Activated CD4-positive, alpha-beta T cell treated with anti-CD3 and anti-CD28 coated beads, Interleukin-2, amount 10 ng/mL, durations not matched to agents 7 days and 5 days (primary cell): Measurements from ENCODE around the gene DNMT1. TPM values are rescaled to one million over a fixed set of nuclear protein-coding genes. Genes with fewer than 3 reads are reported as not detected.

Source experiments
- CTCF ChIA-PET: fragments of 350-600 bp; sonication (Branson Sonifier 250); formaldehyde crosslinking; loops from one replicate; lab custom pipeline; 2021; ENCODE audit warnings: antibody characterized with exemption; lab: Charles Lee
- POLR2A ChIA-PET: fragments of 350-600 bp; sonication (Branson Sonifier 250); formaldehyde crosslinking; loops from one replicate; lab custom pipeline; 2021; ENCODE audit warnings: antibody characterized with exemption; lab: Charles Lee
- DNase-seq: peaks from one replicate; pipeline ENCODE4 v3.0.0-alpha.2; 2020
- H3K27ac Mint-ChIP-seq: one replicate; pipeline ENCODE4 v1.8.0; 2021; ENCODE audit warnings: mild to moderate bottlenecking, moderate library complexity, mixed read lengths
- H3K27me3 Mint-ChIP-seq: one replicate; pipeline ENCODE4 v1.8.0; 2021; ENCODE audit warnings: mixed read lengths
- H3K36me3 Mint-ChIP-seq: one replicate; pipeline ENCODE4 v1.8.0; 2021; ENCODE audit warnings: low read depth, mixed read lengths
- H3K4me1 Mint-ChIP-seq: one replicate; pipeline ENCODE4 v1.8.0; 2021; ENCODE audit warnings: mixed read lengths
- H3K4me3 Mint-ChIP-seq: one replicate; pipeline ENCODE4 v1.8.0; 2021; ENCODE audit warnings: mild to moderate bottlenecking, moderate library complexity, mixed read lengths
- H3K9me3 Mint-ChIP-seq: one replicate; pipeline ENCODE4 v1.8.0; 2021; ENCODE audit warnings: mixed read lengths
- total RNA-seq, 2 experiments: library from RNA; stranded (reverse); gene quantifications; one replicate each; pipeline ENCODE4 v1.2.3, GENCODE V29; 2021

Gene DNMT1
- total RNA-seq, 2 experiments from 2014 or later: 375 to 404 TPM

DNA sequence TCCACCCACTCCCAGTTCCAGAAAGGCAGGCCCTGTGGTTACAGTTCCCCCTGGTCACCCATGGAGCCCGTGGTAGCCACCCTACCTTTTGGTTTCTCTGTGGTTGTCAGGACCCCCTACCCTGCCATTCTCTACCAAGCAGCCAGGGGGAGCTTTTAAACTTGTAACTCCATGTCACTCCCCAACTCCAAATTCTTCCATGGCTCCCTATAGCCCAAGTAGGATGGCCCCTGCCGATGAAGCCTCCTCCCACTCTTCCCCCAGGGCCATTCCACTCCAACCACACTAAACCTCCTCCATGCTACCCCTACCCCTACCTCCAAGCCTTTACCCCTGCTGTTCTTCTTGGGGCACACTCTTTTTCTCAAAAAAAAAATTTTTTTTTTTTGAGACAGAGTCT, 34.2 kb upstream of the DNMT1 start:
- peak overlapping the region; percentile 25 for H3K27ac Mint-ChIP-seq
- H3K9me3 Mint-ChIP-seq: no peaks in the 10 kb centered on the region
- peaks cover 13% of the 10 kb centered on the region for H3K4me1 Mint-ChIP-seq
- H3K4me3 Mint-ChIP-seq: peak overlapping the region; percentile 63
- DNase-seq: peak; percentile 57
- no peaks in the 10 kb centered on the region for H3K36me3 Mint-ChIP-seq
- ChIA-PET CTCF (interaction anchor here (1.0 to 5.5 kb wide), 9 partner anchors 9 to 109 kb away, joined by 3 to 18 read pairs (median 3); no protein-coding TSS in a partner anchor), POLR2A (interaction anchor here (1.1 kb wide), 1 partner anchor 21 kb away, joined by 3 read pairs; no protein-coding TSS in a partner anchor)
- no peaks in the 10 kb centered on the region for H3K27me3 Mint-ChIP-seq

GRCh38 chr19:10228393-10228792, 33.6 kb upstream of the DNMT1 start:
- Mint-ChIP-seq H3K36me3 (no peaks in the 10 kb centered on the region), H3K4me3 (no peak overlapping the region), H3K27me3 (no peaks in the 10 kb centered on the region), H3K9me3 (no peaks in the 10 kb centered on the region), H3K4me1 (peaks cover 13% of the 10 kb centered on the region), H3K27ac (no peak overlapping the region)
- DNase-seq: no peak
- CTCF ChIA-PET: interaction anchor here (0.9 to 5.5 kb wide), 10 partner anchors 9 to 108 kb away, joined by 3 to 18 read pairs (median 3); no protein-coding TSS in a partner anchor
- POLR2A ChIA-PET: interaction anchor here (1.1 kb wide), 1 partner anchor 22 kb away, joined by 3 read pairs; no protein-coding TSS in a partner anchor

GRCh38 chr19:10227026-10227971, 32.5 kb upstream of the DNMT1 start:
- no peaks in the 10 kb centered on the region for H3K27me3 Mint-ChIP-seq
- ChIA-PET POLR2A (no interaction called here), CTCF (interaction anchor here (0.6 to 5.5 kb wide), 8 partner anchors 8 to 107 kb away, joined by 3 to 18 read pairs (median 3); no protein-coding TSS in a partner anchor)
- no peak overlapping the region for H3K4me3 Mint-ChIP-seq
- no peak overlapping the region for H3K27ac Mint-ChIP-seq
- H3K4me1 Mint-ChIP-seq: peaks cover 13% of the 10 kb centered on the region
- no peaks in the 10 kb centered on the region for H3K36me3 Mint-ChIP-seq
- DNase-seq: no peak
- no peaks in the 10 kb centered on the region for H3K9me3 Mint-ChIP-seq

DNA sequence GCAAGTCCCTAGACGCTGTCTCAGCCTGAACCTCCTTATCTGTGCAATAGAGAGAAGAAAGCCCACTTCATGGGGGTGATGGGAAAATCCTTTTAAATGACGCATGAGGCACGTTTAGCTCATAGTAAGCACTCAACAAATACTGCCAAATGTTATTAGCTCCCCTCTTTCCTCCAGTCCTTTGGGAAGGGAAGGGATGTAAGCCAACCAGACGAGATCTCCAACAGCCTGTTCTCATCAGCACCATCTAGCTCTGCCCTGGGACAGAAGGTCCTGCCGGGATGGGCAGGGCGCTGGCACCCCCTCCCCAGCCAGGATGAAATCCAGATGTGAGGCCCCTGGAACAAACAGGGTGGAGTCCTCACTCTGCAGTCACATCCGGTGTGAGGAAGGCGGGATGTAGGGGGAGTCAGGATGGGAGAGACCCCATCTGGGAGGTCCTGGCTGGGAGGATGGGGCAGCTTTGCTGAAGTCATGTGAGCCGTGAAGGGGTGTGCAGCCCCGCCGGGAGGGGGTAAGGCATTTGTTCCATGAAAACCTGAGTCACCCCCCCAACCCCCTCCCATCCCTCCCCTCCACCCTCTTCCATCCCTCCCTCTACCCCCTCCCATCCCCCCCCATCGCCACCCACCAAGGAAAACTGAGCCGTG, 31.7 kb upstream of the DNMT1 start:
- Mint-ChIP-seq H3K9me3 (no peaks in the 10 kb centered on the region), H3K4me3 (no peak overlapping the region), H3K4me1 (peaks cover 11% of the 10 kb centered on the region), H3K27me3 (no peaks in the 10 kb centered on the region), H3K27ac (no peak overlapping the region), H3K36me3 (no peaks in the 10 kb centered on the region)
- DNase-seq: no peak
- POLR2A ChIA-PET: no interaction called here
- CTCF ChIA-PET: interaction anchor here (0.5 to 5.5 kb wide), 10 partner anchors 7 to 285 kb away, joined by 3 to 18 read pairs (median 3); partner anchors contain the start of gene EIF3G

GRCh38 chr19:10226021-10226375, 31.2 kb upstream of the DNMT1 start:
- Mint-ChIP-seq H3K4me1 (peaks cover 11% of the 10 kb centered on the region), H3K36me3 (no peaks in the 10 kb centered on the region), H3K9me3 (no peaks in the 10 kb centered on the region), H3K4me3 (no peak overlapping the region), H3K27ac (no peak overlapping the region), H3K27me3 (no peaks in the 10 kb centered on the region)
- CTCF ChIA-PET: interaction anchor here (0.5 to 5.5 kb wide), 6 partner anchors 10 to 285 kb away, joined by 3 to 18 read pairs (median 4); partner anchors contain the start of genes CDC37 and EIF3G
- DNase-seq: no peak
- POLR2A ChIA-PET: no interaction called here

- H3K9me3 Mint-ChIP-seq: no peaks in the 10 kb centered on the region
- CTCF ChIA-PET: no interaction called here
- POLR2A ChIA-PET: no interaction called here
Measured at GRCh38 chr19:10224337-10224736, 29.6 kb upstream of the DNMT1 start.

GRCh38 chr19:10223488-10224213, 28.9 kb upstream of the DNMT1 start:
- Mint-ChIP-seq H3K27ac (no peak overlapping the region), H3K36me3 (no peaks in the 10 kb centered on the region), H3K9me3 (no peaks in the 10 kb centered on the region), H3K4me1 (peaks cover 4% of the 10 kb centered on the region), H3K27me3 (no peaks in the 10 kb centered on the region), H3K4me3 (no peak overlapping the region)
- POLR2A ChIA-PET: no interaction called here
- no peak for DNase-seq
- CTCF ChIA-PET: interaction anchor here (0.6 to 2.8 kb wide), 5 partner anchors 10 to 168 kb away, joined by 3 to 10 read pairs (median 4); no protein-coding TSS in a partner anchor

More at GRCh38 chr19:10224337-10224736, 29.6 kb upstream of the DNMT1 start:
- no peak overlapping the region for H3K27ac Mint-ChIP-seq
- no peaks in the 10 kb centered on the region for H3K27me3 Mint-ChIP-seq
- H3K4me1 Mint-ChIP-seq: peaks cover 4% of the 10 kb centered on the region
- no peak for DNase-seq
- no peaks in the 10 kb centered on the region for H3K36me3 Mint-ChIP-seq
- H3K4me3 Mint-ChIP-seq: no peak overlapping the region

GRCh38 chr19:10222201-10222890, 27.6 kb upstream of the DNMT1 start:
- H3K9me3 Mint-ChIP-seq: no peaks in the 10 kb centered on the region
- H3K4me1 Mint-ChIP-seq: peaks cover 3% of the 10 kb centered on the region
- no peaks in the 10 kb centered on the region for H3K27me3 Mint-ChIP-seq
- H3K27ac Mint-ChIP-seq: no peak overlapping the region
- CTCF ChIA-PET: interaction anchor here (0.6 to 2.8 kb wide), 4 partner anchors 9 to 40 kb away, joined by 3 to 10 read pairs (median 4); no protein-coding TSS in a partner anchor
- H3K4me3 Mint-ChIP-seq: no peak overlapping the region
- DNase-seq: no peak
- no peaks in the 10 kb centered on the region for H3K36me3 Mint-ChIP-seq
- POLR2A ChIA-PET: interaction anchor here (0.6 kb wide), 1 partner anchor 15 kb away, joined by 3 read pairs; no protein-coding TSS in a partner anchor

DNA sequence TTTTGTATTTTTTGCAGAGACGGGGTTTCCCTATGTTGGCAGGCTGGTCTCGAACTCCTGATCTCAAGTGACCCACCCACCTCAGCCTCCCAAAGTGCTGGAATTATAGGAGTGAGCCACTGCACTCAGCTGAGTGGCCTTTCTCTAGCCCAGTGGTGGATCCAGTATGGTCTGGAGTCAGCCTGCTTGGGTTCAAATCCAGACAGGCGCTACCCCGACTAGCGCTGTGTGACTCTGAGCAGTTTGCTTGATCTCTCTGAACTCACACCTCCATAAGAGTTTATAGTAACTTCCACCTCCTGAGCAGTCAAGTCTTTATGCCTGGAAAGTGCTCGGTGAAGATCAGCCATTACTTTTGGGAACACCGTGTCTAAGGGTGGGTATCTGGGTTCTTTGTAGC, 25.9 kb upstream of the DNMT1 start:
- POLR2A ChIA-PET: interaction anchor here (0.6 kb wide), 1 partner anchor 11 kb away, joined by 3 read pairs; the partner anchor contains the start of gene S1PR2
- Mint-ChIP-seq H3K9me3 (no peaks in the 10 kb centered on the region), H3K27ac (no peak overlapping the region), H3K27me3 (no peaks in the 10 kb centered on the region), H3K4me1 (peaks cover 3% of the 10 kb centered on the region), H3K36me3 (no peaks in the 10 kb centered on the region), H3K4me3 (no peak overlapping the region)
- CTCF ChIA-PET: interaction anchor here (1.5 to 2.8 kb wide), 3 partner anchors 10 to 29 kb away, joined by 3 to 10 read pairs (median 5); no protein-coding TSS in a partner anchor
- DNase-seq: no peak

- Mint-ChIP-seq H3K9me3 (no peaks in the 10 kb centered on the region), H3K4me1 (peaks cover 3% of the 10 kb centered on the region), H3K27me3 (no peaks in the 10 kb centered on the region), H3K36me3 (no peaks in the 10 kb centered on the region), H3K27ac (no peak overlapping the region), H3K4me3 (no peak overlapping the region)
- ChIA-PET CTCF (interaction anchor here (0.5 to 1.9 kb wide), 4 partner anchors 9 to 163 kb away, joined by 3 to 5 read pairs (median 4); no protein-coding TSS in a partner anchor), POLR2A (no interaction called here)
- DNase-seq: peak; percentile 33
Measured at GRCh38 chr19:10219678-10220077, 24.9 kb upstream of the DNMT1 start.

DNA sequence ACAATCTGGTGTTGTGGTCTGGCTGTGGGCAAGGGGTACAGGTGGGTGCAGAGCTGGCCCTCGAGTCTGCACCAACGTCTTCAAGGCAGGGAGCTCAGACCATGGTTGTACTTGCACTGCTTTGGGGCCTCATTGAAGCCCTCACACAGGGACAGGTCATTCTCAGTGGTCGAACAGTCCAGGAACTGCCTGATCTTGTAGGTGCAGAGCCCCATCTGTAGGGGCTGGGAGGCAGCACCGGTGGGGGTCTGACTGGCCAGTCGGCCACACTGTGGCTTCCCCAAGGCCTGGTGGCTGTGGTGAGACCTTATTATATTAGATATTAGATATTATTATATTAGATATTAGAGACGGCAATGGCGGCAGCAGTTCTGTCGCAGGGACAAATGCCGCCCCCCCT, 22.3 kb upstream of the DNMT1 start:
- Mint-ChIP-seq H3K4me3 (no peak overlapping the region), H3K36me3 (no peaks in the 10 kb centered on the region), H3K27ac (no peak overlapping the region), H3K27me3 (no peaks in the 10 kb centered on the region), H3K4me1 (peaks cover 3% of the 10 kb centered on the region), H3K9me3 (no peaks in the 10 kb centered on the region)
- CTCF ChIA-PET: interaction anchor here (0.9 to 1.0 kb wide), 2 partner anchors 13 to 33 kb away, joined by 3 read pairs; no protein-coding TSS in a partner anchor
- DNase-seq: no peak
- POLR2A ChIA-PET: interaction anchor here (0.6 kb wide), 1 partner anchor 94 kb away, joined by 6 read pairs; no protein-coding TSS in a partner anchor
